Parathyroid adenoma (tissue), 2 donors: ENCODE measurements around the gene GORASP2.

Experiments
- H2AFZ ChIP-seq: fragments of 300-600 bp; sonication (generic); one replicate; pipeline ENCODE4 v1.7.0; 2017; ENCODE audit warnings: antibody characterized with exemption, mild to moderate bottlenecking
- H3K27ac ChIP-seq: fragments of 300-600 bp; sonication (generic); one replicate; pipeline ENCODE4 v1.7.0; 2017
- H3K27me3 ChIP-seq: fragments of 300-600 bp; sonication (generic); one replicate; pipeline ENCODE4 v1.7.0; 2017; ENCODE audit warnings: low read length; ENCODE audit not compliant: control insufficient read depth, insufficient read depth
- H3K36me3 ChIP-seq: fragments of 300-600 bp; sonication (generic); one replicate; pipeline ENCODE4 v1.7.0; 2017; ENCODE audit warnings: low read length; ENCODE audit not compliant: control insufficient read depth, insufficient read depth
- H3K4me1 ChIP-seq: fragments of 300-600 bp; sonication (generic); one replicate; pipeline ENCODE4 v1.7.0; 2017; ENCODE audit warnings: control low read depth
- H3K4me2 ChIP-seq: fragments of 300-600 bp; sonication (generic); one replicate; pipeline ENCODE4 v1.7.0; 2017; ENCODE audit warnings: low read length
- H3K4me3 ChIP-seq: fragments of 300-600 bp; sonication (generic); one replicate; pipeline ENCODE4 v1.7.0; 2017; ENCODE audit warnings: low read depth, low read length
- H3K79me2 ChIP-seq: fragments of 300-600 bp; sonication (generic); one replicate; pipeline ENCODE4 v1.7.0; 2017; ENCODE audit warnings: control low read depth
- H3K9ac ChIP-seq: fragments of 300-600 bp; sonication (generic); one replicate; pipeline ENCODE4 v1.7.0; 2017; ENCODE audit warnings: mild to moderate bottlenecking
- H3K9me3 ChIP-seq: fragments of 300-600 bp; sonication (generic); one replicate; pipeline ENCODE4 v1.7.0; 2017; ENCODE audit warnings: low read length; ENCODE audit not compliant: control insufficient read depth
- TF ChIP-seq, protein P1 (sequence below): fragments of 300-600 bp; sonication (generic); IDR thresholded peaks from one replicate; pipeline ENCODE4 v1.7.0; 2017; ENCODE audit warnings: antibody characterized with exemption, mild to moderate bottlenecking
- donor health status: primary hyperparathyroidism.

The GORASP2 gene

DNA sequence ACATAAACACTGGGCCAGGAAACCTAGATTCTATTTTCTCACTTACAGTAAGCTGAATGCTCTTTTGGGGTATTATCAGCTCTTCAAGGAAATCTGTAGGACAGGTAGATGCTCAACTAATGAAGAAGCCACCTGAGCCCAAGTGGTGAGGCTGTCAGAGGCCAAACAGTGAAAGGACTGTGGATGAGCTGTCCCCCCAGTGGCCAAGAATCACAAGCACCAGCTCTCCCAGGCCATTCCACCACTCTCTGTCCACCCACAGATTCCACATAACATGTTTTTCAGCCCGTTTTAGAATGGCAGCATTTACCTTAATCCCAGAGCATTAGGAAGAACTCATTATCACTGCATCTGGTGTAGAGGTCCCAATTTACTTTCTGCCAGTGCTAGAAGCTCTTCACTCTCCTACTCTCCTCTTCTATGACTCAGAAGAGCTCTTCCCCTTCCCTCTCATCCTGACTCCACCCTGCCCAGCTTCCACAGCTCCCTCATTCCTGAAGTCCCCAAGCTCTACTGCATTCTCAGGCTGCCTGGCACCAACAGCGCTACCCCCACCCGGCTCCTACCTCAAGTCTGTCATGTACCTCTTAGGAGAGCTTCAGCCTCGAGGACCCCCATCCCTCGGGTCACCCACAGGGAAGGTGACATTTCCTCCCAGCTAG is 43.8 kb upstream of the GORASP2 start:
- no peaks in the 10 kb centered on the region for H3K27me3 ChIP-seq
- TF ChIP-seq, protein P1, sequence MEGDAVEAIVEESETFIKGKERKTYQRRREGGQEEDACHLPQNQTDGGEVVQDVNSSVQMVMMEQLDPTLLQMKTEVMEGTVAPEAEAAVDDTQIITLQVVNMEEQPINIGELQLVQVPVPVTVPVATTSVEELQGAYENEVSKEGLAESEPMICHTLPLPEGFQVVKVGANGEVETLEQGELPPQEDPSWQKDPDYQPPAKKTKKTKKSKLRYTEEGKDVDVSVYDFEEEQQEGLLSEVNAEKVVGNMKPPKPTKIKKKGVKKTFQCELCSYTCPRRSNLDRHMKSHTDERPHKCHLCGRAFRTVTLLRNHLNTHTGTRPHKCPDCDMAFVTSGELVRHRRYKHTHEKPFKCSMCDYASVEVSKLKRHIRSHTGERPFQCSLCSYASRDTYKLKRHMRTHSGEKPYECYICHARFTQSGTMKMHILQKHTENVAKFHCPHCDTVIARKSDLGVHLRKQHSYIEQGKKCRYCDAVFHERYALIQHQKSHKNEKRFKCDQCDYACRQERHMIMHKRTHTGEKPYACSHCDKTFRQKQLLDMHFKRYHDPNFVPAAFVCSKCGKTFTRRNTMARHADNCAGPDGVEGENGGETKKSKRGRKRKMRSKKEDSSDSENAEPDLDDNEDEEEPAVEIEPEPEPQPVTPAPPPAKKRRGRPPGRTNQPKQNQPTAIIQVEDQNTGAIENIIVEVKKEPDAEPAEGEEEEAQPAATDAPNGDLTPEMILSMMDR, result no peak

DNA sequence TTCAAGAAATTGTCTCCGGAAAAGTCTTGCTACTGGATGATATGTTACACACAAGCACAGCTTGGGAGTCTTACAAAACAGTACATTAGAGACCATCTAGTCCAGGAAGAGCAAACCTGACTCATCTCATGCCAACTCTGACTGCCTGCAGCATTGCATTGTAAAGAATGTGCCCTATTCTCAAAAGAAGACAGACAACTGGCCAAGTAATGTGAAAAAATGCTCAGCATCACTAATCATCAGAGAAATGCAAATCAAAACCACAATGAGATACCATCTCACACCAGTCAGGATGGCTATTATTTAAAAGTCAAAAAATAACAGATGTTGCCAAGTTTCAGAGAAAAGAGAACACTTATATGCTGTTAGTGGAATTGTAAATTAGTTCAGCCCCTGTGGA is 42.7 kb upstream of the GORASP2 start:
- H3K79me2 ChIP-seq, result no peaks in the 10 kb centered on the region
- no peak overlapping the region for H3K4me3 ChIP-seq
- TF ChIP-seq, protein P1, result no peak
- H3K4me1 ChIP-seq, result no peaks in the 10 kb centered on the region
- H3K27ac ChIP-seq, result no peak overlapping the region
- no peak overlapping the region for H3K4me2 ChIP-seq
- H3K36me3 ChIP-seq, result no peaks in the 10 kb centered on the region
- H3K9me3 ChIP-seq, result no peaks in the 10 kb centered on the region
- H2AFZ ChIP-seq, result no peak overlapping the region
- no peak overlapping the region for H3K9ac ChIP-seq
- no peaks in the 10 kb centered on the region for H3K27me3 ChIP-seq

More for the DNA sequence above, 43.8 kb upstream of the GORASP2 start:
- Histone ChIP-seq H3K9ac (no peak overlapping the region), H3K9me3 (no peaks in the 10 kb centered on the region), H3K79me2 (no peaks in the 10 kb centered on the region), H3K27ac (no peak overlapping the region), H3K4me1 (no peaks in the 10 kb centered on the region), H2AFZ (no peak overlapping the region), H3K4me2 (no peak overlapping the region), H3K4me3 (no peak overlapping the region), H3K36me3 (no peaks in the 10 kb centered on the region)

DNA sequence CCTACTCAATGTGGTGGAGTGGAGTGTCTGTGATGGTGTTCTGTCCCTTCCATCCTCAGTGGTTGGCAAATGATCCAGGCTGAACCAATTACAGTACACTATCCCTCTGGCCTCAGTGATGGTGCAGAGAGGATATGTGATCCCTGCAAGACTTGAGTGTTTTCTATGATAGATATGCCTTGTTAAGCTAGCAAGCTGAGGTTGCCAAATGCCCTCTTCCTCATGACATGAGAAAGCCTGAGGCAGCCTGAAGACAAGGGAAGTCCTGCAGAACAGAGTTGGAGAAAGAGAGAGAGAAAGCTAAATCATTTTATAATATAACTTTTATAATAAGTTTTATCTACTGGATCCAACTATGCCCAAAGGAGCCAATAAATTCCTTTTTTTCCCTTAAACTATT is 41.6 kb upstream of the GORASP2 start:
- Histone ChIP-seq H3K36me3 (no peaks in the 10 kb centered on the region), H3K4me3 (no peak overlapping the region), H3K4me1 (no peaks in the 10 kb centered on the region), H3K9ac (no peak overlapping the region), H3K4me2 (no peak overlapping the region), H3K9me3 (no peaks in the 10 kb centered on the region), H3K79me2 (no peaks in the 10 kb centered on the region), H2AFZ (no peak overlapping the region), H3K27ac (no peak overlapping the region), H3K27me3 (no peaks in the 10 kb centered on the region)
- TF ChIP-seq, protein P1, result no peak

DNA sequence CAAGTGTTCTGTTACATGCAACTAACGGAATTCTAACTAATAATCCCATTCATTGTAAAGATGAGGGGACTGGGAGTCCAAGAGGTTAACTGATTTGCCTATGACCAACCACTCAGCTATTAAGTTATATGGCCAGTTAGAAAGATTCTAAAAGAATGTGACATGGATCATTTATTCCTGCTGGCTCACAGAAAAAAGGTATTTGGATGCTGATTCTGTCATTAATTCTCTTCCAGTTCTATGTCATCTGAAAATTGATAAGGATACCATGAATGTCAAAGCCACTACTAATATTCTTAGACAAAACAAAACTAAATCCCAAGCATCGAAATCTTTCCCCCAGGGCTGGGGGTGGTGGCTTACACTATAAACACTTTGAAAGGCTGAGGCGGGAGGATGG is 41.2 kb upstream of the GORASP2 start:
- no peaks in the 10 kb centered on the region for H3K4me1 ChIP-seq
- no peak overlapping the region for H3K4me2 ChIP-seq
- H3K27ac ChIP-seq, result no peak overlapping the region
- H3K79me2 ChIP-seq, result no peaks in the 10 kb centered on the region
- TF ChIP-seq, protein P1, result no peak
- no peak overlapping the region for H2AFZ ChIP-seq
- H3K9me3 ChIP-seq, result no peaks in the 10 kb centered on the region
- H3K4me3 ChIP-seq, result no peak overlapping the region
- H3K27me3 ChIP-seq, result no peaks in the 10 kb centered on the region
- H3K36me3 ChIP-seq, result no peaks in the 10 kb centered on the region
- no peak overlapping the region for H3K9ac ChIP-seq

DNA sequence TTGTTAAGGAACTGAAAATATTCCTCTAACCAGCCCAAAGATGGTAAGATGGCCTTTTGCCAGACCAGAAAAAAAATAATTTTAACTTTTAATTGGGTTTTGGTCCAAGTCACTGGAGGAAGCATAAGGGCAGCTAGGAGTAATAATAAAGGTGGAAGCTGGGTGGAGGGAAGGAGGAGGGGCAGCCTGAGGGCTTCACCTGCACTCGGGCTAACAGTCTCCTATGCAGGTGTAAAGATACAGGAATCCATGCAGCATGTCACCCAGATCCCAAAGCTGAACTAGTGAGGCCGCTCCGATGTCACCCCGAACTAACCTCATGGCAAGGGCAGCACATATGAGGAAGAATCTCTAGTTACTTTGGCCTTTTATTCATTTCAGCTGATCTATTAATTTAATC is 37.2 kb upstream of the GORASP2 start:
- TF ChIP-seq, protein P1, result no peak
- H3K27me3 ChIP-seq, result no peaks in the 10 kb centered on the region
- H3K79me2 ChIP-seq, result no peaks in the 10 kb centered on the region
- no peak overlapping the region for H3K27ac ChIP-seq
- no peaks in the 10 kb centered on the region for H3K4me1 ChIP-seq
- no peak overlapping the region for H2AFZ ChIP-seq
- H3K4me2 ChIP-seq, result no peak overlapping the region
- H3K9me3 ChIP-seq, result no peaks in the 10 kb centered on the region
- H3K36me3 ChIP-seq, result no peaks in the 10 kb centered on the region
- no peak overlapping the region for H3K9ac ChIP-seq
- H3K4me3 ChIP-seq, result no peak overlapping the region
